Posterior cingulate gyrus (tissue), 11 donors: ENCODE data around the gene TMEM170B.

Experiments
- DNase-seq, 10 donors: peaks; one replicate each; pipeline versions ENCODE4 v3.0.0 to v3.0.0-alpha.2; 2020 to 2021; ENCODE audit warnings: mixed read lengths in 3 of 10
- intact Hi-C: fragments of 100-400 bp; cut with DNase I; formaldehyde crosslinking; loops from one replicate; pipeline ENCODE4 v1.15.1; 2023

The TMEM170B gene

DNA sequence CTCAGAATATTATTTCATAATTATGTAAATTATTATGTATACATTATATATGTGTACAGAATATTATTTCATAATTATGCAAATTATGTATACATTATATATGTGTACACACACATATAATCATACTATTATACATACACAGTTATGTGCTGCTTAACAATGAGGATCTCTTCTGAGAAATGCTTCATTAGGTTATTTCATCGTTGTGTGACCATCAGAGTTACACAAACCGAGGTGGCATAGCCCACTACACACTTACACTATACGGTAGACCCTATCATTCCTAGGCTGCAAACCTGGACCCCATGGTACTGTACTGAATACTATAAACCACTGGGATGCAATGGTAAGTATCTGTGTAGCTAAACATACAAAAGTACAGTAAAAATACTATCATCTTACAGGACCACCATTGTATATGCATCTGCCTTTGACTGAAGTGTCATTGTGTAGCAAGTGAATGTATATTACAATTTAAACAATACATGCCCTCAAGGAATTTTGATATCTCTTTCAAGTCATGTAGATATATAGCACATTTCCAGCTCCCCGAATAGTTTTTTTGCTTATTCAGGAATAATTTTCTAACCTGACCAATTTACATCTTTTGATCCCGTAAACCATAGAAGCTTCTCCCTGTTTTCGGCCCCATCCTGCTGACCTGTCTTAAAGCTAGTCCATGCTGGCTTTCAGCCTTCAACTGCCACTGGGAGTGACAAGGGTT lies 71.2 kb downstream of the TMEM170B start:
- no peak for DNase-seq
- intact Hi-C loops: no loop called here

DNA sequence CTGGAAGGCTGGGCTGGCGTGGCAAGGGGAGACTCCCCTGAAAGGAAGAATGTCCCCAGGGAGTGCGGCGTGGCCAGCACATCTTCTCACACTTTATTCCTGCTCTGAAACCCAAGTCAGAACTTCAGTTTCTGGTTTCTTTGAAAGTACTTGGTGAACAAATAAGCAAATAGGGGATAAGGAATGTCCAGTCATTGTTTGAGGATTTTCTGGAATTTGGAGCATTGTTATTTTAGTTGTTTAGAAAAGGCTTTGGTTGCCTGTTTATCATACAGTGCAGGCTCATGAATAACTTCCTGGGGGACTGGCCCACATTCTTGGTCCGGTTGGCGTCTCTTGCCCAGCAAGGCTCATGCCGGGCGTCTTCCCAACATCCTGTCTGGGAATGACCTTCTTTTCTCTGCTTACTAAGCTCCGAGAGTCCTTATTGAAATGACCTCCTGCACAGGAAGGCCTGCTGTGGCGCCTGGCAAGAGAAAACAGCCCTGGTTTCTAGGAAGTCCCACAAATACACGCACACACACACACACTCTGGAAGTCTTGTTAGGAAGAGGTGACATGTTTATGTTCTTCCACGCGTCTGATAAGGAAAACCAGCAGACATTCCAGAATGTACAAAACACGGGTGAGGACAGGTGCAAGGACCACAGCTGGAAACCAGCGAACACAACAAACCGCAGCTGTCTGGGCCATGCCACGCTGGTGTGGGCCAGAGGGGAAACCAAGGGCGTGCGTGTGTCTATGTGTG lies 71.9 kb downstream of the TMEM170B start:
- intact Hi-C loops: no loop called here
- DNase-seq: peak in 7 of 10 donors; percentile 23 to 85 (median 44)

- intact Hi-C loops: no loop called here
- DNase-seq: no peak
Observed at GRCh38 chr6:11613336-11613735, 75.8 kb downstream of the TMEM170B start.

GRCh38 chr6:11613858-11614257 lies 76.3 kb downstream of the TMEM170B start:
- DNase-seq: no peak

GRCh38 chr6:11614534-11615213 lies 77.1 kb downstream of the TMEM170B start:
- DNase-seq: no peak
- intact Hi-C loops: no loop called here

More at GRCh38 chr6:11613858-11614257, 76.3 kb downstream of the TMEM170B start:
- intact Hi-C loops: no loop called here

- no peak for DNase-seq
- intact Hi-C loops: no loop called here
Observed at GRCh38 chr6:11615214-11615602, 77.7 kb downstream of the TMEM170B start.

DNA sequence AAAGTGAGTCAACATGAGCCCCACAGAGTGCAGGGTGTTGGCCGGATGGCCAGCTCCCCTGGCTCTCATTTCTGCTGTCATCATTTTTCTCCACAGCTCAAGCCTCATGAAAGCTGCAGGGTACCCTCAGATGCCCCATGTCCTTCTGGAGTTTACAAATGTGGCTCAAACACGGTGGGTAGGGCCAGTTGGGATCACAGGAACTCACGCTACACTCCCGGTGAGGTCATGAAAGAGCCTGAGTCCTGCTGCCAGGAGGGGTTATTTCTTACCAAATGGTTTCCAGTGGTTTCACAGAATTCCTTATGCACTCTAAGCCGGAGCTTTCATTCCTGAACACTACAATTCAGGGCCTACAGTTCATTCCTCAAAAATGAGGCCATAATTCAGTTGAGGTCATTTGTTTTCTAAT lies 78.7 kb downstream of the TMEM170B start:
- intact Hi-C loops: no loop called here
- DNase-seq: no peak

GRCh38 chr6:11618533-11618932 lies 81.0 kb downstream of the TMEM170B start:
- intact Hi-C loops: no loop called here
- no peak for DNase-seq

DNA sequence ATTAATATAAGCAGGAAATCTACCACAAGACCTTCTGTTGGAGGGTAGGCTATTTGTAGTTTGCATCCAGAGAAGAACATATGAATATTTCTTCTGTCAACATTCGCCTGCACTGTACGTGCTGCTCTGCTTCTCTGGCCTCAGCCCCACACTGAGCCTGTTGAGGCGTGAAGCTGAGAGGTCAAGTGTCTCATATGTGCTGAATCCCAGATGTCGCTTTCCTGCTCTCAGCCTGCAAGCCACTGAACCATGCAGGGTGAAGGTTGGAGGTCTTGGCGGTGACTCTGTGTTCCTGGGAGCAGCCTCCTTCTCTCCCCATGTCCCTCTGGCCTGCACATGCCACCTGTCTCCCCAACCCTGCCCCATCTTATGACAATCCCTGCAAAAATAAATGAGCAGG lies 83.6 kb downstream of the TMEM170B start:
- DNase-seq: no peak
- intact Hi-C loops: no loop called here

DNA sequence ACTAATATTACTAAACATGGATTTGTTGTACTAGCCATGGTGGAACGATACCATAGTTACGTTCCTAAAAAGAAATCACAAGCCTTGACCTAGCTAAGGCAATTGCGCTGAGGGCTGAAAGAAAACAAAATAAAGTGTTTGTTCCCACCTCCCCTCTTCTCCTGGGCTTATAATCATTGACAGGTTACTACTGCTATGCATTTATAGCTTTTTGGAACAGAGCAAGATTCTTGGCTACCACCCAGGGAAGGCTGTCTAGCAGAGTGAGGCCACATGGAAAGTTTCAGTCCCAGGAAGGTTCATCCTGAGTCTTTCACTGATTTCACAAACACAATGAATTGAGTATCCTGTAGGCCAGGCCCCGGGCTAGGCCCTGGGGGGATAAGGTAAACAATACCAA lies 84.6 kb downstream of the TMEM170B start:
- intact Hi-C loops: no loop called here
- no peak for DNase-seq

DNA sequence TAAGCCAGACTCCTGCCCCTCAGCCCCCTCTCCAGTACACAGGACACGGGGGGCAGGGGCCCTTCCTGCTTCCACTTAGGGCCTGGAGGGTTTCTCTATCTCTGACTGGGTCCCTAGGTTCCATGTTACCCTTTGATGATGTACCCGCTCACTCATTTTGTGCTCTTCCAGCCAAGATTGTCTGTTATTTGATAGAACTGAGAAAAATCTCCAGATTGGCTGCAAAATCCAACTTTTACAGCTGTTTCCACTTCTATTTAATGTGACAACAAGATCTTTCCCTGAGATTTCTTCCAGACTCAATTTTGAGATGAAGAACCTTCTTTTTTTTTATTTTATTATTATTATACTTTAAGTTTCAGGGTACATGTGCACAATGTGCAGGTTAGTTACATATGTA lies 85.7 kb downstream of the TMEM170B start:
- no peak for DNase-seq
- intact Hi-C loops: no loop called here

DNA sequence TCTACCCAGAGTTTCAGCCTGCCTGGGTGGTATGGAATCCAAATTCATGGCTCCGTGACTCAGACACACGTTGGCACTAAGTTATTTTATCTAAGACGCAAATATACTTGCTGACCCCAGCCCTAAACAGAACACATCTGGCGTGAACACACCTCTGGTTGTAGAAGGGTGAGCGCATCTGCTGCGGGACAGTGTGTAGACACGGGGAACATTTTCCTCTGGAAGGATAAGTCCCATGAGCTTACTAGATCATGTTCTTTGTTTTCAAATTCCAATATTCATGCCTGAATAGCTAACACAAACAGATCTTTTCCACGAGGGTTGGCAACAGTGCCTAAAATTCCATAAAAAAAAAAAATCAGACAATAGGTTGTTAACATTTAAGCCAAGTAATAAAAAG lies 87.8 kb downstream of the TMEM170B start:
- DNase-seq: no peak
- intact Hi-C loops: no loop called here

GRCh38 chr6:11626356-11626755 lies 88.8 kb downstream of the TMEM170B start:
- intact Hi-C loops: no loop called here
- DNase-seq: no peak

- intact Hi-C loops: no loop called here
- DNase-seq: peak in 1 of 10 donors; percentile 64
Observed at GRCh38 chr6:11628562-11628961, 91.0 kb downstream of the TMEM170B start.

DNA sequence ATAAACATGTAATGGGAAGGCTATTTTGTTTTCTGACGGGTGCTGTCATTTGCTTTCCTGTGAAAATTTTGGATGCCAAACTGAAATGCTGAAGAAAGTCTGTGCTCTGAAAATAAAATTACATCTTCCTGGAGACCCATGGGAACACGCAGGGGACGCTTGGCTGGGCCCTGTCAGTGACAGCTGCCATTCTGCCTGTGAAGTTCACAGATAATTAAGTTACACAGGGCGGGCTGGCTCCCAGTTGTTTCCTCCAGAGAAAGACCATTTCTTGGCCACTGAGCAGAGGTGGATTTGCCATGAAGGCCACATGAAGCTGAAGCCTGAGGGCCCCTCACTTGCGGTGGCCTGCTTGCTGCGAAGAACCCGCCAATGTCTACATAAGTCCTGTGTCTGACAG lies 93.5 kb downstream of the TMEM170B start:
- peak in 1 of 10 donors; percentile 63 for DNase-seq
- intact Hi-C loops: no loop called here

GRCh38 chr6:11631539-11631938 lies 94.0 kb downstream of the TMEM170B start:
- intact Hi-C loops: no loop called here

DNA sequence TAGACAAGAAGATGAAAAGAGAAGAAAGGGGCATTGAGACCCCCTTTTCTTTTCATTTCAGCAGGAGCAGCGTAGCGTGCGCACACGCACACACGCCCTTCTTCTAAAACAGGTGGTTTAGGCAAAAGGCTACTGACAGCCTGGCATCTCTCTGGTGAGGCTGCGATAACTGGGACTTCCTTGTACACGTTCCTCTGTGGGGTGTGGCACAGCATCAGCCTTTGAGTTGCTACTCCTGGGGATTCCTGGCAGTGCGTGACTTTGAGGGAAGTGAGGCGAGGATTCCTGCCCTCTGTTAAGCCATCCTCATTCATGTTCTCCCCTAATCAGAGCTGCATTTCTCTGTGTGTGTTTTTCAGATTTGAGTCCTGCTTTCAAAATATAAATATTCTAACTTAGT lies 94.7 kb downstream of the TMEM170B start:
- DNase-seq: peak in 1 of 10 donors; percentile 53

More at GRCh38 chr6:11631539-11631938, 94.0 kb downstream of the TMEM170B start:
- DNase-seq: no peak

DNA sequence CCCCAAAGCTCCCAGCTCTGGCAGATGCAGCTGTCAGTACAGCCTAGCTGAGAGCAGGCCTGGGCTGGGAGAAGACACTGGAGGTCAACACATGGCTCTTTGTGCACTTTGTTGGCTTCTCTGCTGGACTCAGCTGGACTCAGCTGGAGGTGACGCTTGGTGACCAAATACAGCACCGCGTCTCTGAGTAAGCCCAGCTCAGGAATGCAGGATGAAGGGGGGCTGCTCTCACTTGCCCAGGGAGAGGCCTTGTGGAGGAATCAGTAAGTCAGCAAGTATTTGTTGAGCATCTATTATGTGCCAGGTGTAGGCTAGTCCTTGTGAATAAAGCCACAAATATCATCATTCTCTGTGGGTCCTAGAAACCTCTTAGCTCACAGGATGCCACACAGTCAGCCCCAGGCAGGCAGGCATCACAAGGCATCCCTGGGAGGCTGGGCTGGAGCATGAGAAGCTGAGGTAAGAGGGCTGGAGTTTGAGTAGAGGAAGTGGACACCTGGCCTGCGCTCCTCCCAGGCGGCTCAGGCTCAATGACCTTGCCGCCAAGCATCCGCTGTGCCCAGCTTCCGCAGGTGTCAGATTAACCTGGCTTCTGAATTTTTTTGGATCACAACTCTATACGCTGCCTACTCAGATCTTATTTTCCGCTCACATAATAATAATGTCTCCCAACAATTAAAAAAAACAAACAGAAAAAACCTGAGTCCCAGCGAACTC lies 95.4 kb downstream of the TMEM170B start:
- intact Hi-C loops: no loop called here
- peak in 1 of 10 donors; percentile 64 for DNase-seq

More for the DNA sequence above, 94.7 kb downstream of the TMEM170B start:
- intact Hi-C loops: no loop called here
